Measurements from ENCODE around the gene NT5DC4. TPM values are rescaled to one million over a fixed set of nuclear protein-coding genes. Genes with fewer than 3 reads are reported as not detected.

Gene NT5DC4
- total RNA-seq, 2 donors from 2014 or later = not detected

DNA sequence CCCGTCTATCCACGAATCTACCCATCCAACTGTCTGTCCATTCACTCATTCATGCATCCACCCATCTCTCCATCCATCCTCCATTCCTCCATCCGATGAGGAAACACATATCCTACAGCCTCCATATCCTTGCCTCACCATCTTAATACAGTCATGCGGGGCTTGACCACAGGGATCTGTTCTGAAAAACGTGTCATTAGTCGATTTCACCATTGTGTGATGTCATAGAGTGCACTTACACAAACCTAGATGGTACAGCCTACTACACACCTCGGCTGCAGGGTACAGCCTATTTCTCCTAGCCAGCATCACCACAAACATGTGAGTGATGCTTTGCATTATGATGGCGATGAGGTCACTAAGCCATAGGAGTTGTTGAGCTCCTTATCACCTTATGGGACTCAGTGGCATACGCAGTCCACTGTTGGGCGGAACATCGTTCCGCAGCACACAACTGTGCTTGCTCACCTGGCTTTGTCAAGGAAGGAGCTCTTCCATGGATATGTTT lies 1.9 kb upstream of the NT5DC4 start:
- Histone ChIP-seq H3K4me1 (no peaks in the 10 kb centered on the region), H3K27ac (no peak overlapping the region)
- ATAC-seq = no peak

DNA sequence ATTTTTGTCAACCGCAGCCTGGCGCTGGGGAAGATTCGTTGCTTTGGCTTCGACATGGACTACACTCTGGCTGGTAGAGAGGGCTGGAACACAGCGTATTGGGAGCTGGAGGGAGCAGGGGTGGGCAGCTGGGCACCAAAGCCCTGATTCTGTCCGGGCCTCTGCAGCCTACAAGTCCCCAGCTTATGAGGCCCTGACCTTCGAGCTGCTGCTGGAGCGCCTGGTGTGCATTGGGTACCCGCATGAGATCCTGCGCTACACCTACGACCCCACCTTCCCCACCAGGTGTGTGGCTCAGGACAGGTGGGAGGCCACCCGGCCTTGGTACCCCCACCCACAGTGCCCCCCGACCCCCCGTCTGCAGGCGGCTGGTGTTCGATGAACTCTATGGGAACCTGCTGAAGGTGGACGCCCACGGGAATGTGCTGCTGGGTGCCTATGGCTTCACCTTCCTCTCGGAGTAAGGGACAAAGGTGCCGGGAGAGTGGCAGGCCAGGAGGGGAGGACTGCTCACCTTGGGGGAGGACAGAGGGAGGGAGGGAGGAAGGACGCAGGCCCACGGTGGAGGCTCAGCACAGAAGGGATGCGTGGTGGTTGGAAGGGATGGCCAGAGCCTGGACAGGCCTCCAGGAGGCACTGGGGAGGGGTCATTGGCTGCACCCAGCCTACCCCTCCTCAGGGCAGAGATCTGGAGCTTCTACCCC lies 1.2 kb downstream of the NT5DC4 start:
- Histone ChIP-seq H3K4me1 (no peaks in the 10 kb centered on the region), H3K36me3 (replicated peaks in 1 of 2; ENCODE audit: insufficient read depth in 1 of 2, low read depth in 2 of 2) (no peaks in the 10 kb centered on the region), H3K4me3 (no peak overlapping the region), H3K27ac (no peak overlapping the region), H3K27me3 (no peaks in the 10 kb centered on the region), H3K9me3 (no peaks in the 10 kb centered on the region)
- 75 to 77% methylated on average over 12 to 19 of the region's 23 CpGs for WGBS, 2 donors
- no peak for DNase-seq
- intact Hi-C loops (cut with DNase I) = loop anchor here (10.0 kb wide), 1 partner anchor 97 kb away; no protein-coding TSS in a partner anchor
- TF ChIP-seq POLR2A (IDR thresholded peaks at IDR 0.05) (no peak), CTCF (IDR thresholded peaks at IDR 0.05) (no peak)
- ATAC-seq = no peak

More for the DNA sequence above, 1.9 kb upstream of the NT5DC4 start:
- DNase-seq = no peak
- intact Hi-C loops (cut with DNase I) = no loop called here
- H3K4me3 ChIP-seq = no peak overlapping the region
- no peaks in the 10 kb centered on the region for H3K36me3 ChIP-seq (replicated peaks in 1 of 2; ENCODE audit: insufficient read depth in 1 of 2, low read depth in 2 of 2)
- no peaks in the 10 kb centered on the region for H3K9me3 ChIP-seq
- WGBS, 2 donors = 64 to 66% methylated on average over 12 of the region's 12 CpGs
- H3K27me3 ChIP-seq = no peaks in the 10 kb centered on the region
- no peak for TF ChIP-seq POLR2A (IDR thresholded peaks at IDR 0.05)
- no peak for TF ChIP-seq CTCF (IDR thresholded peaks at IDR 0.05)

DNA sequence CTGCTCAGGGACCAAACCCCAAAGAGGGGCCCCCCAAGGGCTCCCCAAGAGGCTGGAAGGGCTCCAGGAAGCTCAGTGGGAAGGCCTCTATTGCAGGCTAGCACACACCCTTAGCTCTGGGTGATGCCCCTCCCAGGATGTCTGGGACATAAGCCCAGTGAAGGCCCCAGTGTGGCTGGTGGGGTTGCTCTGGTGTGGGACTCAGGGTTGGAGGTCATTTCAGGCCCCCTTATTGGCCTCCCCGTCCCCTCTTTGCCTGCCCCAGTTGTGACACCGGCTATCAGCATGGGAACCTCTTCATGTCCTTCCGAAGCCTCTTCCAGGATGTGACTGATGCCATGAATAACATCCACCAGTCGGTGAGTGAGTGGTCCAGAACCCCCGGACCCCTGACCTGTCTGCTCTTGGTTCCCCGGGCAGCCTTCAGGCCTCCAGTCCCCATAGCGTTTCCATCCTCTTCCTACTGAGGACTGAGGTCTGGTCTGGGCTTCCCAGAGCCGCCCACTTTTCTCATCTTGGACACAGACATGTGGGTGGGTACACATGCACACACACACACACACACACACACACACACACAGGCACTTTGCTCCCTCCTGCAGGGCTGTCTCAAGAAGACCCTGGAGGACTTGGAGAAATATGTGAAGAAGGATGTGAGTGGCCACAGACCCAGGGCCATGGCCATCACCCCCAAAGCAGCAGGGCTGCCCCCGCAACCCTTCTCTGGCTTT lies 2.2 kb downstream of the NT5DC4 start:
- no peak overlapping the region for H3K4me3 ChIP-seq
- no peaks in the 10 kb centered on the region for H3K4me1 ChIP-seq
- no peaks in the 10 kb centered on the region for H3K27me3 ChIP-seq
- H3K36me3 ChIP-seq (replicated peaks in 1 of 2; ENCODE audit: insufficient read depth in 1 of 2, low read depth in 2 of 2) = no peaks in the 10 kb centered on the region
- TF ChIP-seq CTCF (IDR thresholded peaks at IDR 0.05) (no peak), POLR2A (IDR thresholded peaks at IDR 0.05) (no peak)
- H3K9me3 ChIP-seq = no peaks in the 10 kb centered on the region
- DNase-seq (no peak), ATAC-seq (no peak)
- H3K27ac ChIP-seq = no peak overlapping the region
- 79 to 88% methylated on average over 7 to 9 of the region's 9 CpGs for WGBS, 2 donors
- intact Hi-C loops (cut with DNase I) = loop anchor here (10.0 kb wide), 1 partner anchor 98 kb away; no protein-coding TSS in a partner anchor

GRCh38 chr2:112723547-112723940 lies 2.7 kb downstream of the NT5DC4 start:
- WGBS, 2 donors = 79 to 96% methylated on average over 4 to 6 of the region's 6 CpGs
- no peak for ATAC-seq
- no peaks in the 10 kb centered on the region for H3K9me3 ChIP-seq
- H3K27ac ChIP-seq = no peak overlapping the region
- TF ChIP-seq POLR2A (IDR thresholded peaks at IDR 0.05) (no peak), CTCF (IDR thresholded peaks at IDR 0.05) (no peak)
- no peaks in the 10 kb centered on the region for H3K27me3 ChIP-seq
- no peak for DNase-seq
- no peaks in the 10 kb centered on the region for H3K36me3 ChIP-seq (replicated peaks in 1 of 2; ENCODE audit: insufficient read depth in 1 of 2, low read depth in 2 of 2)
- no peaks in the 10 kb centered on the region for H3K4me1 ChIP-seq
- no peak overlapping the region for H3K4me3 ChIP-seq
- intact Hi-C loops (cut with DNase I) = loop anchor here (10.0 kb wide), 1 partner anchor 99 kb away; no protein-coding TSS in a partner anchor

Measured in body of pancreas (tissue), 4 donors.